Activated CD4-positive, alpha-beta T cell treated with anti-CD3 and anti-CD28 coated beads, Interleukin-2, amount 50 U/mL, for 48 hours (primary cell): Measurements from ENCODE around the gene EPHA4.

Experiments used
- DNase-seq, 2 experiments: peaks; one replicate each; pipeline ENCODE4 v3.0.0-alpha.2; 2020

Gene EPHA4

DNA sequence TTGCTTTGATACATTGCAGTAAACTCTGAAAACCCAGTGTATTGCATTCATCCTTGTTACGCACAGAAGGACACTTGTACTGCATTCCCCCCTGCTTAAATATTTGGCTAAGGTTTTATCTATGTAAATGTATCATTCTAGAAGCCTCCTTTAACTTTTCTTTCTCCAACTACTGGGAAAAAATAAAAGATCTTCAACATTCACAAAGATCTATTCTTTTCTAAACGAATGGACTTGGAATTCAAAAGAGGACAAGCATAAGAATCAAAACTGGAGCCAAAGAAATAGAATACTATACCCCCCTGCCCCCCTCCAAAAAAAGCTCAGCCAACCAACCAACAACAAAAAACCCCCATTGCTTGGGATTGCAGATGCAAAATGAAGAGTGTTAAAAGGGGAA lies 136.9 kb downstream of the EPHA4 start:
- no peak for DNase-seq

- no peak for DNase-seq
Measured at GRCh38 chr2:221434142-221434541, 138.0 kb downstream of the EPHA4 start.

- no peak for DNase-seq
Measured at GRCh38 chr2:221431477-221431876, 140.6 kb downstream of the EPHA4 start.

- DNase-seq = no peak
Measured at GRCh38 chr2:221429741-221430491, 142.2 kb downstream of the EPHA4 start.

DNA sequence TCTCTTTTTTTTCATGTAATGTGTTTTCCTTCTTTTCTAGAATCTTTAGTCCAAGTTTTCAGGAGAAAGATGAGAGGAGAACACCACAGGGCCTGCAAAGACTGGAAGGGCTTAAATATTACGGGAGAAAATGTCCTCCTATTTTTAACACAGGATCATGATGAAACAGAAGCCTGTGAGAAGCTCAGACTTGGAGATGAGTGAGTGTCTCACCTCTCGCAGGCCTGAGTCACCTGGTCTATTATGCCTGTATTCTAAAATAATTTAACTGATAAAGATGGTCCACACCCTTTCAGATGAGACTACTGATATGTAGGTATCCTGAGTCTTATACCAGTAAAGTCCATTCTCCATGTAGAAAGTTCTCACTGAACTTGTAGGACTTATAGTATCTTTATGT lies 143.2 kb downstream of the EPHA4 start:
- DNase-seq = no peak

DNA sequence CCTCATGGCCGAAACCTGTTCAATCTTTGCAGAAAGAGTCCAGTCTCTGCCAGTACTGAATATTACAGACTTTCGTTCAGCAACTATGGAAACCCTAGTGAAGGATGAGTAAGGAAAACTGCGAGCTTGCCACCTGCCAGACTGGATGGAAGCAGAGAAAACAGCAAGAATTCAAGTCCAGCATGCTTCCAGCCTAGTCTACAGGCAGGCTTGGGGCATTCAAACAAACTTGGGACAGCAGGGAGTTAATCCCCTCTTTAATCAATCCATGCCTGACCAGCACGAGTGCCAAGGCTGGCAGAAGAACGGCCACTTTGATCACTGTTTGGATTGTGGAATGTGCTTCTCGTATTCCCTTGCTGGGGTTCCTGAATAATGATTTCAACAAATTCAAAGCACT lies 145.2 kb downstream of the EPHA4 start:
- DNase-seq = no peak

- DNase-seq = no peak
Measured at GRCh38 chr2:221425891-221426290, 146.2 kb downstream of the EPHA4 start.

DNA sequence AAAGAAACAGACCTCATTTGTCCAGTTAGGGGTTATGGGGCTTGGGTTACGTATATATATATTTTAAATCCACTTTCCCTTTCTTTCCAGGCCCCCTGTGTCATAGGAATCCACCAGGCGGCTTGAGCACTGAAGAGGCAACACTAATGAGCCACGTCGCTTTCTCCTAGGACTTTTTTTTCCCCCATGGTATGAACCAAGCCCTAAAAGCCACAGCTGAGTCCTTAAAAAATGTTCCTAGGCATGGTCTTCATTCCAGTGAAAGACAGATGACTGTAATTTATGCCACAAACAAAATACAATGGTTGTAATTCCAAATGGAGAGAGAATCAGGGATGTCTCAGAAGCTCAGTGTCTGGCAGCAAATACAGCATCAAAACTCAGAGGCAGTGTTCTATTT lies 146.8 kb downstream of the EPHA4 start:
- DNase-seq = no peak

DNA sequence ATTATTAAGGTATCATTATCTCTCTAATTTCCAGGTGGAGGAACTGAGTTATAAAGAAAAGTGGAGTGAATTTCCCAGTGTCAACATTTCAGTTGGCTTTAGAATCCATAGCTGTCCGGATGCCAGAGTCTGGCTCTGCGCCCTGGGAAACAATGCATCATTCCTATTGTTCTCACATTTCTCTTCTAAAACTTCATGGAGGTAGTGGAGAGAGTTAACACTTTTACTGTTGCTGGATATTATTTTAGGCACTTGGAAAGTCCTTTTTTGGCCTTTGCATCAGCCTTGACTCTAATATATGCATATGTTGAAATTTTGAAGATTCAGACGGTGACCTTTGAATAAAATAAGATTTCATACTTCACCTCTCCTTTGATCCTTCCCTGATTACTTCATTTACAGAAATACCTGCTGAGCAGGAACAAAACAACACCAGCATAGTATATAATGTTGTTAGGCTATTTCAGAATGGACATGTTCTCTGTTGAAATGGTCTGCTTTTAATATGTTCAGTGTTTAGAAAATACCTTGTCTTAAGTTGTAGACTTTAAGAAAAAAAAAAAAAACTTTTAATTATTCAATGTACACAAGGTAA lies 148.8 kb downstream of the EPHA4 start:
- no peak for DNase-seq

DNA sequence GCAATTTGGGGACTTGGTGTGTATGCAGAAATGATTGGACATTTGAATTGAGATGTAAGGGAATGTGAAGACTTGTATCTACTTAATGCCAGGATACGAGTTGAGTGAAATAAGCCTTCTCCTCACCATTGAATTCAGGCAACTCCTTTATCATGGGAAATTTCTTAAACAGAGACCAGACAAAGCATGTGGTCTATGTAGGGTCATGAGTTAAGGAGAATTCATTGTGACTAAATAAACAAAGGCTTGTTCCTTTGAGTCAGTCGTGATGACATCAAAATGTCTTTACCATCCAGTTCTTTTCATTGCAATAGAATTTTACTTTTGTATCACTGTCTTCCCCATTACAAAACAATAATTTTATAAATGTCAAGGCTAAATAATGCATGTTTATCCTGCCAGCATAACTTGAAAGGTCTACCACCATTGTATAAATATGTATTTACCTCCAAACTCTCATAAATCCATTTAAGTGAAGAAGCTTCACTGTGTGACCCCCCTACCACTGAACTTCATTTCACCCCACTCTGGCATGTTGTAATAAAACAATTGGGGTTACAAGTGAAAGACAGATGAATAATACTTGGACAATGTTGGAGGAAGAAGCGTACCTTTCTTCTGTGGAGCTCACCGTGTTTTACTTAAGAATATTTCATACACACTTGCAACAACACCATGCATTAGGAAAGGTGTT lies 149.4 kb downstream of the EPHA4 start:
- DNase-seq = no peak

DNA sequence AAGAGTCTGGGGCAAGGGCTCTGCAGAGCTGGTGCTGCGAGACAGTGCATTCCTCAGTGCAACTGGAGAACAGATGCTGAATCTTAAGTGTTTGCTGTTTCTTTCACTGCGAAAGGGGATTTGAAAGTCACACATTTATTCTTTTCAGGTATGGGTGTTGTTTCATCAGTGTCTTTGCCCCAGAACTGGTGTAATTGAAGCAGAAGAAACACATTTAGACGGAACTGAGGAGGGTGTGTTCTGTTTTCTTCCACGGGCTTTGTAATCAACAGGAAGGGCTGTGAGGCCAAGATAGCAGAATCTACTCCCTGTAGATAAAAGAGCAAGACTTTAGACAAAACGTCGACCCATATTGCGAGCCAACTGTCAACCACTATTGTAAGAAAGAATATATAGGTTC lies 151.9 kb downstream of the EPHA4 start:
- no peak for DNase-seq

- DNase-seq = no peak
Measured at GRCh38 chr2:221415789-221416188, 156.3 kb downstream of the EPHA4 start.

GRCh38 chr2:221412978-221413377 lies 159.1 kb downstream of the EPHA4 start:
- DNase-seq = no peak

DNA sequence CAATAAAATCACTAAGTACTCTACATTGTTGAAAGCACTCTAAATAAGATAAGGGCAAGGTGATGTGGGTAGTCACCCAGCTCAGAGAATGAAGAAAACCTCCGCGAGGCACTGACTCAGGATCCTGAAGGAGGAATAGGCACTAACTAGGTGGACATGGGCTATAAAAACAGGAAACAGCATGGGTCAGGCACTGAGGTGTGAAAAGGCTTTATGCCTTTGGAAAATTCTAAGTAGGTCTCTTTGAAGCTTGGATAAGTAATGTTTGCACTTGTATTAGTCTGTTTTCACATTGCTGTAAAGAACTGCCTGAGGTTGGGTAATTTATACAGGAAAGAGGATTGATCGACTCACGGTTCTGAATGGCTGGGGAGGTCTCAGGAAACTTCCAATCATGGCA lies 161.6 kb downstream of the EPHA4 start:
- DNase-seq = no peak

- no peak for DNase-seq
Measured at GRCh38 chr2:221407765-221408164, 164.3 kb downstream of the EPHA4 start.

GRCh38 chr2:221405521-221405920 lies 166.6 kb downstream of the EPHA4 start:
- no peak for DNase-seq

DNA sequence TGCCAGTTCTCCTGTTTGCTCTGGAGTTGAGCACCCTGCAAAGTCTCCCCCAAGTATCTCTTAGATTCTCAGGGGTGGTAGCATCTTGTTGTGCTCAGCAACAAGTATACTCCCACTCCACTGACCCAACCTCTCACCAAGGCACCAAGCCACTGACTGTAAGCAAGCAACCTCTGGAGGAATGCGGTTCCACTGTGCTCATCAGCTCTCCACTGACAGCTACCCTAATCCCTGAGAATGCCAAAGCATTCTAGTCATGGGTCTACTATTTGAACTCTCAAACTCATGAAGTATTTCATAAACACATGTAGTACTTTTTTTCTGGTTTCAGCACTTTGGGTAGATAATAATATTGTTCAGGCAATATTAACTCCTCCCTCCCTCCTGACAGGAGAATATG lies 170.0 kb downstream of the EPHA4 start:
- no peak for DNase-seq

- DNase-seq = no peak
Measured at GRCh38 chr2:221400411-221400810, 171.7 kb downstream of the EPHA4 start.

GRCh38 chr2:221399183-221399582 lies 172.9 kb downstream of the EPHA4 start:
- DNase-seq = no peak

DNA sequence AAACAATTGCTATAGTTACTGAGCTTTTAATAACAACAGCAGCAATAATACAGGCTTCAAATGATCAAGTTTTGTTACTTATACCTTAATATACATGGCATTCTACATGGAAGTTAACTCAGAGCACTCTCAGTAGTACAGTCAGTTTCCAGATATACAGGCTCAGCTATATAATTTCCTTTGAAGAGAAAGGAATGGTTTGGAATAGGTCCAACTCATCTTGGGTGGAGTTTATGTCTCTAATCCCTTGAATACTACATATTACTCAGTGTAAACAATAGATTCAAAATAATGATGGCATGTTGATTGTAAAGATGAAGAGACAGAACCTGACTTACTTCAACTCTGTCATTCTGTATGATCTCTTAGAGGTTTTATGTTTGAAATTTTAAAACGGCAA lies 174.9 kb downstream of the EPHA4 start:
- DNase-seq = no peak

GRCh38 chr2:221392228-221392881 lies 179.7 kb downstream of the EPHA4 start:
- DNase-seq = no peak

GRCh38 chr2:221390878-221391277 lies 181.2 kb downstream of the EPHA4 start:
- no peak for DNase-seq

GRCh38 chr2:221389904-221390303 lies 182.2 kb downstream of the EPHA4 start:
- DNase-seq = no peak

DNA sequence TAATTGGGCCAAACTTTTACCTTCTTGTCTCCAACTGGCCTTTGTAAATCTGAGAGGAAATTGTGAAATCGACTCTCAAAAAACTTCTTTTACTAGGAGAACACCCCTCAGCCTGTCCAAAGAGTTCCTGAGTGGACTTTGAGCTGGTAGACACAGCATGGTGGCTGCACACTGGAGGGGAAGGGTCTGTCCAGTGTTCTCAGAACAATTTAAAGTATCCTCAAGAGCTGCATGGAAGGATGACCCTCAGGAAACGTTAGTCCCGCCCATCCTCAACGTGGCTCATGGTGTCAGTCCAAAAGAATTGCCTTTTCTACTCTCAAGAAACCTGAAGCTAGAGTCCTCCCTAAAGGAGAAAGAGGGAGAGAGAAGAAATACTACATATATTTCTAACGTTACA lies 182.7 kb downstream of the EPHA4 start:
- DNase-seq = no peak
